GM19351 (cell line): ENCODE results near the gene FBXL7.

Source experiments
- ATAC-seq: cut with Tn5 transposase; IDR thresholded peaks from one replicate; pipeline ENCODE4 v1.9.1; 2021; ENCODE audit warnings: mild to moderate bottlenecking, moderate library complexity; ENCODE audit not compliant: unreplicated experiment

The FBXL7 gene

DNA sequence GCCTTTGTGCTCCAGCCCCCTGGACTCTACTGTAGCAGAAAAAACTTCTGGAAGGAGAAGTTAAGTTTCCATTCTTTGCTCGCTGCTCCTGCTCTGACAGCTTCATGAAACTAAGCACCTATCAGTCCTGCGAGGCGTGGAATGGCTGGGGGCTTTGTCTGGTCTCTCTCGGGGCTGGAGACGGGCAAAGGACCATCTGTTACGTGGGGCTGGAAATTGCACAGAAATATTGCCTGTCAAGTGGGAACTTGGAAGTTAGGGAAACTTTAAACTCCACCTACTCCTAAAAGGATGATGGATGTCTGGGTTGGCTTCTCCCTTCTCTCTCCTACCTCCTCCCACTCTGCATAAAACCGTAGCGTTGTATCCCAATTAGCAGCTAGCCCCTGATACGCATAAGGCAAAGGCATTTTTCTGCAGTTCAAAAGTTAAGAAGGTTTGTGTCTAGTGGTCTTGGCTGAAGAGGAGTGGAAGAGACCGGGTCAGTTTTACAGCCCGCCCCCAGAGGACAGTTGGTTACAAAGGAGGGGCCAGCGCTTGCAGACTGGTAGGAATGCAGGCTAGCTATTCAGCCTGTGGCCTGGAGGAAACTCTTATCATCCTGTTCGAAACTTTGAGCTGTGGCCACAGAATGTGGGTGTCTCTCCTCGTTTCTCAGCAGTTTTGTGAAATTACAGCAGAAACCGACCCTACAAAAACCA is 1.3 kb downstream of the FBXL7 start:
- no peak for ATAC-seq

DNA sequence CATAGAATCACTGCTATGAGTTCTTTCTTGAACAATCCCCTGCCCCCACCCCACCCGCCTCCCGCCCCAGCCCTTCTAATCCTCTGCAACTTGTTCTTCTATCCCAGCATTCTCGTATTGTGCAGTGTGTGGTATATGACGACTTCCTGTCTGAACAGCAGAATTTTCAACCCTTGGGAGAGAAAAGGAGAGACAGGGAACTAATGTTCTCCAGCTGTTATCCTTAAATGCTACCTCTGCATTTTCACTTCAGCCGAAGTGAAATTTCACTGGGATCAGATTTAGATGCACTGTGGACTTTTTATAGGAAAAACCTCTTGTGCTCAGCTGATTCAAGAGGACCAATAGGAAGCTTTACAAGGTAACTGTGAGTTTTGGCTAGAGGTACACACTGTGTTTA is 2.2 kb downstream of the FBXL7 start:
- no peak for ATAC-seq

DNA sequence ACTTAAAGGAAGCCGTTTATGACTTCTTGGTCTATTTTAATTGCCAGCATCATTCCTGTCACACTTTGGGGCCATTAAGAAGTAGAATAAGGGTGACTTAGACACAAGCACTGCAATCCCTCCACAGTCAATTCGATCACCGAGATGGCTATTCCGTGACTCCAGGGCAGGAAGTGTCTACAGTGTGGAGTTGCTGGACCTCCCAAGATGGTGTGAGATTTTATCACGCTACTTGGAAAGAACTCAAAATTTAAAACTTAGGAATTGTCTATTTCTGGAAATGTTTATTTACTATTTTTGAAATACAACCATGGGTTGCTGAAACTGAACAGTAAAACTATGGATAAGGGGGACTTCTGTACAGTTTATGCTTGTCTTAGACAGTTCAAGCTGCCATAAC is 6.2 kb downstream of the FBXL7 start:
- ATAC-seq = no peak

DNA sequence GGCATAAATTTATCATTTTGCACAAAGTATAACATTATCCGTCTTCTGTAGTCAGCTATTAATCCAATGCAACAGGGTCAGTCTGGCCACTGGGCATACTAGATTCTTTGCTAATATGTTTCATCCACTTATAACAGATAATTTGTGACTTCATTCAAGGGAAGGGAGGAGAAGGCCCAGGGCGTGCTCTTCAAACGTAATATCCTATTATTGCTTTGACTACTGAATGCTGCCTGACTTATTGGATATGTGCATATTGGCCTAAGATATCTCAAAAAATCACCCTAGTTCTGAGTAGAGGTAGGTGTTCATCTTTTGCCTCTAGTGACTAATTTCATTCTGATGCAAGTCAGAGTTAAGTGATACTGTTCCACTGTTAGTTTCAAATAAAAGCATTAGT is 6.9 kb downstream of the FBXL7 start:
- ATAC-seq = no peak

DNA sequence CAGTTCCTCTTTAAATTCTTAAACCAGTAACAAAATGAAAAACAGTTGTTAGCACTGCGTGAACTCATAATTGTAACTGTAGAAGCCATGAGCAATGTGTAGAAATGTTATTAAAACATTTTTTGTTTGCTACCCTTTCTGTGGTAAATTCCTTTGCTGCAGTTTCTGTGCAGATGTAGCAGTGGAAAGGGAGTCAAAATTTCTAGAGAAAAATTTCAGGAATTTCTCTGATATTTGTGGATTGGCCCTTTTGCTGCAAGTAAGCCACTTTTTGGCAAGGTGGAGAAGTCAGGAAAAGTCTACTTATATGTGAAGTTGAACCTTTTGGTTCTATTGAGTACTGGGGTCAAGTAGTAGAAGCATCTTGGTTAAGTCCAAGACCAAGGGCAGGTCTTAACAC is 10.1 kb downstream of the FBXL7 start:
- ATAC-seq = no peak

DNA sequence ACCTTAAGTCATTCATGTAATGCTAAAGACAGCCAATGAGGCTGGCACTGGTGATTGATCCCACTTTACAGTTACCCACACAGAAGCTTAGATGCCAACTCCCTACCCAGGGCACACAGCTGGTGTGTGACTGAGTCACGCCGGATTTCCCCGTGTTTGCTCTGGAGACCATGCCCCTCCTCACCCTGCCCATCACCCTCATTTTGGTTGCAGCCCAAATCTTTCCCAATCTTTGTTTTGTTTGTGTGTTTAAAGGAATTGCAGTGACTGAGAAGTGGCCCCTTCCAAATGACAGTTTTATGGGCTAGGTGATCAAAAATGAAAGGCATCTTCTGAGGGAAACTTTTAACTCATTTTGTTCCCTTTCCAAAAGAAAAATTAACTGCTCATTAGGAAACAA is 10.9 kb downstream of the FBXL7 start:
- no peak for ATAC-seq

DNA sequence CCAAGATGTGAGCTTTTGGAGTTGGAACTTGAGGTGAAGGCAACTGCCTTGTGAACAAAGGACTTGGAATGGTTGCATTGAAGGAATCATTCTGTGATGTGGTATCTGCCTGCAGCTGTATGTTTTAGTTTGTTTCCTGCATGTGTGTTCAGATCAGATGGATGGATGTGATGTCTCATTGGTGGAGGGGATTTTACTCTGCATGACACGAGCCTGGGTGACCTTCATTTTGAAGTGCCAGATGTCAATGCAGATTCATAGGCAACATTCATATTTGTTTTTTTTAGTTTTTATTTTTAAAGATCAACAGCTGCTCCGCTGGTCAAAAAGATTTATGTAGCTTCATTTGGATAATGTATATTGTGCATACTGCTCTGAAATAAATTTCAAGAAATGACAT is 13.5 kb downstream of the FBXL7 start:
- no peak for ATAC-seq

DNA sequence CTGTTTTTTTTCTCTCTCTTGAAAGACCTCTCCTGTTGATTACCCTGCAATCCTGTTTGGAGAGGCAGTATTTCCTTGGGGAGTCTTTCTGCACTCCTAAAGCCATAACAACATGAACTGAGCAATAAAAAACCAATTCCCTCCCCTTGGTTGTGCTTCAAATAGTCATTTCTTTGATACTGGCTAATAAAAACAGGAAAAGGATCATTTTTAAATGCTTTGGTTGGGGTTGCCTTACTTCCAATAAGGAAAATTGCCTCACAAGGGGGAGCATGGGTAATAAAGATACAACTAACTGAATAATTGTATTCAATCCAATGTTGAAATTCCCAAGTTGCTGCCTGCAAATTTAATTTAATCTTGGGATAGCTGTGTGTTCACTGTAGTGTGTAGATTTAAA is 13.9 kb downstream of the FBXL7 start:
- ATAC-seq = no peak

DNA sequence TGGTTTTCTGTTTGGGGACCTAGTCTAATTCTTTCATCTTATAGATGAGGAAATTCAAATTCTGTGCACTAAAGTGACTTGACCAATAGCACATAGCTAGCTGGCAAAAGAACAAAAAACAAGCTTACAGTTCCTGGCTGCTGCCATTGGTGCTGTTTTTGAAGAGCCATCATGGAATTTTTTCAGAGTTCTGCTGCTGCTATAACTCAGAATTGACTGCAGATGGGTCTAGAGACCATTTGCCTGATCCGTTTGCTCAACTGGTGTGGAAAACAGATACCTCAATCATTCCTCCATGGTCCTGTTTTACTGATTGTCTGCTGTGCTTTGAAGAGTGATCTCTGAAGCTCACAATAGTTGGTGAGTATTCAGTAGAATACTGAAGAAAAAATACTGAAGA is 15.2 kb downstream of the FBXL7 start:
- ATAC-seq = no peak

DNA sequence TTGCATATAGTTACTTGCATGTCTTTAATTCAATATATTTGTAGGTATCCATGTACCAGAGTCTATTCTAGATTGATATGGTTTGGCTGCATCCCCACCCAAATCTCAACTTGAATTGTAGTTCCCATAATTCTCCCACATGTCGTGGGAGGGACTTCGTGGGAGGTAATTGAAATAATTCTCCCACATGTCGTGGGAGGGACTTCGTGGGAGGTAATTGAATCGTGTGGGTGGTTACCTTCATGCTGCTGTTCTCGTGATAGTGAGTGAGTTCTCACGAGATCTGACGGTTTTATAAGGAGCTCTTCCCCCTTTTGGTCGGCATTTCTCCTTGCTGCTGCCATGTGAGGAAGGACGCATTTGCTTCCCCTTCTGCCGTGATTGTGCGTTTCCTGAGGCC is 16.5 kb downstream of the FBXL7 start:
- ATAC-seq = no peak

DNA sequence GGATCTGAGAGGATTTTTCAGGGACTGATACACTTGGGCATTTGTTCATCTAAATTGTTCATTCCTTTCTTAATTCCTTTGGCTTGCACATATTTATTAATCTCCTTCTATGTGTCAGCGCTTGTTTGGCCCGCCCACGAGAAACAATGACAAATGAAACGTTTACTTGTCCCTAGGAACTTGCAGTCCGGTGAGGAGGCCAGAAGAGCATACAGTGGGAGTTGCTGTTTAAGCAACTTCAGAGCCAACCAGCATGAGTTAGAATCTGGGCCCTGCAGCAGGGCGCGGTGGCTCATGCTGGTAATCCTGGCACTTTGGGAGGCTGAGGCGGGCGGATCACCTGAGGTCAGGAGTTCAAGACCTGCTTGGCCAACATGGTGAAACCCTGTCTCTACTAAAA is 18.8 kb downstream of the FBXL7 start:
- no peak for ATAC-seq

DNA sequence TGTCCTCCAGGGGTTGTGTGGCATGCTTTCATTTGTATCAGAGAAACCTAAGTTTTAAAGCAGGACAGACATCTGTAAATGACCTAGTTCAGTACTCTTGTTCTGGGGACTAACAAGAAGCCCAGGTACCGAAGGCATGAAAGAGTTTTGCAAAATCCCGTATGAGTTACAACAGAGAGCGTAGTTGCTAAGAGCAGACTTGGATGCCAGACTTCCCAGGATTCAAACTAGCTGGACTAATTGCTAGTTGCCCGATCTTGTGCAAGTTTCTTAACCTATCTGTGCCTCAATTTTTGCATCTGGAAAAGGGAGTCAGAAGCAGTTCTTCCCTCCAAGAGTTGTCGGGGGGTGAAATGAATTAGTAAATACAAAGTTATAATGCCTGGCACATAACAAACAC is 20.9 kb downstream of the FBXL7 start:
- ATAC-seq = no peak

DNA sequence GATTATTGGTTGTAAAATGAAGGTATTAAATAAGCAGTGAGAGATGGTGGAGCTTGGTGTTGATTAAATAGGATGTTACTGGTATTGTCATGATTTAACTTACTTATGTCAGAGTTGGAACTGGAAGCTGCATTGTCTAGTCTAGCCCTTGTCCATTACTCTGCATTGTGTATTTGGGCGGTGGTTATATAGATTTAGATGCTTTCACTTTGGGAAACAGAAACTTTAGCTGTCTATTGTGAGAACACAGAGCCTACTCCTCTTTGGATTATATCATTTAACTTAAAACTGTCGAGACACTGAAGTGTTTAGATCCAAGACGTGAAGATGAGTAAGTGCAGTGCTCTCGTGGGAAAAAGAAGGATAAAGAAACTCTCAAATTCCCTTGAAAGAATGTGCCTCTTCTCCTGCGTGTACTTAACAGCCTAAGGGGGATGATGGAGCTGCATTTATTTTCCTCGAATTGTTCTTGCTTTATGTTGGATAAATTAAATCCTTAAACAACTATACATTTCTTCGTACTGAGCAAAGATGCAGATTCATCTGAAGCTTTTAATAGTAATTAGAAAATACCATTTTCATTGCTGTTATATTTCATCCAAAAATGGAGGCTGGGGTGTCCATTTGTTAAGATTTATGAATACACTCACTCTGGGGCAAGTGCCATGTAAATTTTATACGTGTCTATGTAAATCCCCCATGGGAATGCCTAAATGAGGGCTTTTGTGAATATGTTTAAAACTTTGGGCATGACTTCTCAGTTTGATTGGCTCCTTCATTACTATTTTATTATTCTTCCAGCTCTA is 21.6 kb downstream of the FBXL7 start:
- ATAC-seq = no peak

DNA sequence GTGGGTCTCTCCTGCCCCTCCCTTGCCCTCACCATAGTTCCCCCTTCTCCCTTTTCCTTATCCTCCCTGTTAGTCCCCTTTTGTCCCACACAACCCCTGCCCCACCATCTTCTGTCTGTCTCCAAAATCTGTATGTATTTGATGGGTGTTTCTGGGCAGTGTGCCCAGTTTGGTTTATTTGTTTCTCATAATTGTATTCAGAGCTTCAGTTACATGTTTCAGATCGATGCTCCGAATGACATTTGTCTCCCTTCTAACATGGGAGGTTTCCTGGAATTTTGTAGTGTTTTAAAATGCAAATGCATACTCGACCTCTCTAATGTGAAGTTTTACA is 22.2 kb downstream of the FBXL7 start:
- no peak for ATAC-seq

DNA sequence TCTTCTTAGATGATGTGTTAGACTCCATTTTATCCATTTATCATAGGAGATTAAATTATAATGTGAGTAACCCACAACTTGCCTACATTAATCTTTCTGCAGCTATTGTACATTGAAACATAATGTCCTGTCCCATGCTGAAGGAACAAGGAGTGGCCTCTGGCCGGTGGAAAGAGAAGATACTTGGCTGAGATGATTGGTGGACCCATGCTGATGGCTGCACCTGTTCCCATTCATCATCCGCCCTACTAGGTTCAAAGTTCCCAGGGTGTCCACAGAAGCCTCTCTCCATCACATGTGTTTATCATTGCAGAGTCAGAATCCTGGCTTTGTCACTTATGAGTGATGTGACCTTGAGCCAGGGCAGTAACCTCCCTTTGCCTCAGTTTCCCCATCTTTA is 24.7 kb downstream of the FBXL7 start:
- no peak for ATAC-seq

DNA sequence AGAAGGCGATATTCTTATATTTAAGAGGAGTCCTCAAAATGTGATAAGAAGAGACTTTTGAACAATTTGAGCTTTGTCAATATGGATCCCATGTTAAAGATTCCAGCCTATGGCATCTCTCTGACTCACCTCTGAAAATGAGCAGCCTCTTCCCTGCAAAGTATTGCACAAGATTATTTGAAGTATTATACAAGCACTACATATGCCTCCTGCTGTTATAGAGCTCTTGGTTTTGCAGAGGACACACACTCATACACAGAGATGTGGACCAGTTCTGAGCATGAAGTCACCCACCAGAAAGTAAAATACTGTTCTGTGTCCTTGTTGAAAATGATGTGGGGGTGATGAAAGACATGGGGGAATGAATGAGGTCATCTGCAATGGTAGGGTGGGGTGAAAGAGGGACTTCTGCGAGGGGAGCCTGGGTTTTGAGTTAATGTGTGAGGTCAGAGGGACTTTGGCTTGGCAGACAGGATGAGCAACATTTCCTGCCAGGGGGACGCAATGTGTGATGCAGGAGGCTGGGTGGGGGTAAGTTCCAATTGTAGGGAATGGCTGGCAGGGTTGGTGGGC is 25.8 kb downstream of the FBXL7 start:
- ATAC-seq = no peak

DNA sequence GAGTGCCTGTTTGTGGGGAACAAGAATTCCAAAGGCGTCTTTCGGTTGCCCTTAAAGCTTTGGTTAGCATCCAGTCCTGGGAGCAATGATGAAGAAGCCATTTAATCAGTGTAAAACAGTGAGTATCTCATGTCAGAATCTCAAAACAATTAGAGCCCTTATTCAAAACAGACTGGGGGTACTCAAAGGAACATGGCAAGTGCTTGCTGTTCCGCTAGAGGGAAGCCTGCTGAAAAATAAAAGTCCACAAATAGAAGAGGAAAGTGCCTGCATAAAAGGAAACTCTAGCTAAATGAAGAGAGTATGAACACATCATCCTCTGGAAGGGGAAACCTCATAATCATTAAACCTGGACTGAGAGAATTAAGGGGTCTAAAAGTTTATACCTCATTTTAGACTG is 26.4 kb downstream of the FBXL7 start:
- no peak for ATAC-seq

DNA sequence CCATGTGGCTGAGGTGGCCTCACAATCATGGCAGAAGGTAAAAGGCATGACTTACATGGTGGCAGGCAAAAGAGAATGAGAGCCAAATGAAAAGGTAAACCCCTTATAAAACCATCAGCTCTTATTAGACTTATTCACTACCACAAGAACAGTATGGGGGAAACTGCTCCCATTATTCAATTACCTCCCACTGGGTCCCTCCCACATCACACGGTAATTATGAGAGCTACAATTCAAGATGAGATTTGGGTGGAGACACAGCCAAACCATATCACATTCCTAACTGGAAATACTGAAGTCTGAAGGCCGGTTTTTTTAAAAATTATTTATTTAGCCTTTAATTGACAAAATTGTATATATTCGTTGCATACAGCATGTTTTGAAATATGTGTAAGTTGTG is 28.5 kb downstream of the FBXL7 start:
- no peak for ATAC-seq

DNA sequence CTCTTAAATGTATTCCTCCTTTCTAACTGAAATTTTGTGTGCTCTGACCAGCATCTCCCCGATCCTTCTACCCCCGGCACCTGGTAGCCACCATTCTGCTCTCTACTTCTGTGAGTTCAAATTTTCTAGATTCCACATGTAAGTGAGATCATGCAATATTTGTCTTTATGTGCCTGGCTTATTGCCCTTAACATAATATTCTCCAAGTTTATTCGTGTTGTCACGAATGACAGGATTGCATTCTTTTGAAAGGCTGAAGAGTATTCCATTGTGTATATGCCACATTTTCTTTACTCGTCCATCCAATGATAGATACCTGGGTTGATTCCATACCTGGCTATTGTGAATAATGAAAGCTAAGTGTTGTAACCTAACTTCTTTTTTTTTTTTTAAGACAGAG is 29.0 kb downstream of the FBXL7 start:
- no peak for ATAC-seq

DNA sequence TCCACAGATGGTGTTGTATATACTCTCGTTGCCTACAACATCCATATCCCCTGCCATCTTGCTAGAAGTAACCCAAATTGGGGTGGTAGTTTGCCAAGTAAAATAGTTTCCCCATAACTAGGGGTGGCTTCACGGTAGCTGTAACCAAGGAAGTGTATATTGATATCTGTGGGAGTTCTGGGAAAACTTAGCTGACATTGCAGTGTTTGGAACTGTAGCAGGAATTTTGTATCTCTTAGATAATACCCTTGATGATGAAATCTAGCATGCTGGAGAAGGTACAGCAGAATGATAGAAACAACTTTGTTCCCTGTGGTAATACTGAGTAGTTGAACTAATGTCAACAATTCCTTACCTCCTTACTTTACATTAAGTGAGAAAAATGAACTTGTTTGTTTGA is 29.8 kb downstream of the FBXL7 start:
- ATAC-seq = no peak

DNA sequence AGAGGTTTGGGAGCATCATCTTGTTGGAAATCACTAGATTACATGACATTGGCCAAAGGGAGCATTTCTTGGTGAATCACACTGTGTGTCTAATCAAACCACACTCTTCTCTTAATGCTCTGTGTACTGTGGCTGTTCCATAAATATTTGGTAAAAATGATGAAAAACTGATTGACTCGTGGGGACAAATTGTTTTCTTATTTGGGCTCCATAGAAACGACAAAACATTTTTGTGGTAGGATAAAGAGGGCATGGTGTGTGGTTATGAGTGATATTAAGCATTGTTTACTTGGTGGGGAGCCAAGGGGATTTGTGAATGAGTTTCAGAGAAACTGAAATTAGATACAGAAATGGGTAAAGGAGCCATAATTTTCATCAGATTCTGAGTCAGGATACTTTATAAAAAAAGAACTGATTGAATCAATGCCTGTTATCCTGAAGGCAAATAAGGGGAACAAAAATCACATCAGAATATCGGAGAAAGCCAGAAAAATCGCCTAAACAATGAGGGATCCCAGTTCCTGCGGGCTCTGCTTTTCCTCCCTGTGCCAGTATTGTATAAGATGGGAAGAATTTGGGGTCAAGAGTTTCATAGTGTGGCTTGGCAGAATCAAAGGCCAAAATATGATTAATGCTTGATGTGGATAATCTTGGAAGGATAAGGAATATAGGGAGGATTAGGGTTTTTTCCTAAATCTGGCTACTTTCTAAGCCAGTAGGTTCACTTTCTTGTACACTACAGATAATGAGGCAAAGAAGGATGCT is 33.3 kb downstream of the FBXL7 start:
- ATAC-seq = no peak

DNA sequence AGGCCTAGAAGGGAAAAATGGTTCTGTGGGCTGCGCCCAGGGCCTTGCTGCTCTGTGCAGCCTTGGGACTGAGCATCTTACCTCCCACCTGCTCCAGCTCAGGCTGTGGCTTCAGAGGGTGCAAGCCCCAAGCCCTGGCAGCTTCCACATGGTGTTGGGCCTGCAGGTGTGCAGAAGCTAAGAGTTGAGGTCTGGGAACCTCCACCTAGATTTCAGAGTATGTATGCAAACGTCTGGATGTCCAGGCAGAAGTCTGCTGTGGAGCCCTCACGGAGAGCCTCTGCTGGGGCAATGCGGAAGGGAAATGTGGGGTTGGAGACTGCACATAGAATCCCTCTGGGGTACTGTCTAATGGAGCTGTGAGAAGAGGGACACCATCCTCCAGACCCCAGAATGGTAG is 36.0 kb downstream of the FBXL7 start:
- ATAC-seq = no peak
